Suprapubic skin (tissue), 4 donors: ENCODE measurements around the gene ATP5F1A. TPM values are rescaled to one million over a fixed set of nuclear protein-coding genes. Genes with fewer than 3 reads are reported as not detected.
"Not testable (repeated sequence)": the region's sequence is repeated elsewhere in the genome, so short reads cannot be mapped to it uniquely, and the experiment has no call there.

Experiments
- DNase-seq, 2 donors: peaks; one replicate each; pipeline ENCODE4 v3.0.0-alpha.2; 2019; ENCODE audit warnings: low spot score in 2 of 2
- H3K27ac ChIP-seq: fragments of 200-600 bp; sonication (generic); one replicate; pipeline ENCODE4 v1.5.1; 2019
- H3K27me3 ChIP-seq: fragments of 200-600 bp; sonication (generic); one replicate; pipeline ENCODE4 v1.5.1; 2019
- H3K36me3 ChIP-seq: fragments of 200-600 bp; sonication (generic); one replicate; pipeline ENCODE4 v1.5.1; 2019
- H3K4me1 ChIP-seq: fragments of 200-600 bp; sonication (generic); one replicate; pipeline ENCODE4 v1.5.1; 2019
- H3K4me3 ChIP-seq: fragments of 200-600 bp; sonication (generic); one replicate; pipeline ENCODE4 v1.5.1; 2019; ENCODE audit warnings: mild to moderate bottlenecking
- H3K9me3 ChIP-seq: fragments of 200-600 bp; sonication (generic); one replicate; pipeline ENCODE4 v1.5.1; 2019
- CTCF ChIP-seq, 2 donors: fragments of 200-600 bp in 1 of 2; fragments of 450-650 bp in 1 of 2; sonication (generic) in 1 of 2; IDR thresholded peaks; one replicate each; pipeline ENCODE4 v1.5.1; 2016 to 2019; ENCODE audit warnings: antibody characterized with exemption in 2 of 2, mild to moderate bottlenecking in 1 of 2, moderate library complexity in 1 of 2
- EP300 ChIP-seq: sonication (generic); formaldehyde crosslinking; IDR thresholded peaks from one replicate; pipeline ENCODE4 v1.6.1; 2017; ENCODE audit warnings: antibody characterized with exemption
- POLR2A ChIP-seq, 2 donors: fragments of 450-650 bp; IDR thresholded peaks; one replicate each; pipeline ENCODE4 v1.6.1; 2017; ENCODE audit warnings: antibody characterized with exemption in 2 of 2, mild to moderate bottlenecking in 2 of 2, moderate library complexity in 2 of 2
- POLR2AphosphoS5 ChIP-seq, 3 donors: sonication (generic); formaldehyde crosslinking; IDR thresholded peaks; one replicate each; pipeline ENCODE4 v1.6.1; 2017; ENCODE audit warnings: antibody characterized with exemption in 3 of 3
- WGBS: methylation state at CpG from one replicate; pipeline ENCODE4 v1.1.5; 2018; 5-methylcytosine and 5-hydroxymethylcytosine counted together
- total RNA-seq, 4 donors: library from RNA; depleted of rRNA; stranded (reverse); fragments of >200 nt; gene quantifications; one replicate each; pipeline ENCODE4 v1.1.0, GENCODE V29; 2016

Gene ATP5F1A
- total RNA-seq, 4 donors from 2014 or later: 250 to 584 (median 489) TPM

GRCh38 chr18:46095532-46095931 lies 2.6 kb downstream of the ATP5F1A start:
- H3K27me3 ChIP-seq: no peaks in the 10 kb centered on the region
- DNase-seq: no peak
- TF ChIP-seq POLR2A (IDR thresholded peaks at IDR 0.05): no peak
- TF ChIP-seq CTCF (IDR thresholded peaks at IDR 0.05): no peak
- TF ChIP-seq POLR2AphosphoS5 (IDR thresholded peaks at IDR 0.05): no peak
- WGBS: 97% methylated on average over 10 of the region's 10 CpGs
- H3K27ac ChIP-seq: no peak overlapping the region
- peaks cover 35% of the 10 kb centered on the region for H3K36me3 ChIP-seq
- no peaks in the 10 kb centered on the region for H3K9me3 ChIP-seq
- H3K4me3 ChIP-seq: no peak overlapping the region
- H3K4me1 ChIP-seq: peaks cover 38% of the 10 kb centered on the region

- H3K36me3 ChIP-seq: peaks cover 94% of the 10 kb centered on the region
- not testable (repeated sequence) for H3K27ac ChIP-seq, H3K4me1 ChIP-seq, H3K4me3 ChIP-seq, H3K9me3 ChIP-seq, DNase-seq, H3K27me3 ChIP-seq
- WGBS: 85% methylated on average over 8 of the region's 8 CpGs
Measured at GRCh38 chr18:46088501-46088900, 9.6 kb downstream of the ATP5F1A start.

GRCh38 chr18:46084431-46084830 lies 13.7 kb downstream of the ATP5F1A start:
- 88% methylated on average over 2 of the region's 2 CpGs for WGBS
- H3K9me3 ChIP-seq: no peaks in the 10 kb centered on the region
- peaks cover 97% of the 10 kb centered on the region for H3K36me3 ChIP-seq
- H3K4me1 ChIP-seq: no peaks in the 10 kb centered on the region
- TF ChIP-seq CTCF (IDR thresholded peaks at IDR 0.05) (no peak), POLR2A (IDR thresholded peaks at IDR 0.05) (no peak), EP300 (no peak), POLR2AphosphoS5 (IDR thresholded peaks at IDR 0.05) (no peak)
- no peak overlapping the region for H3K27ac ChIP-seq
- H3K4me3 ChIP-seq: no peak overlapping the region
- no peak for DNase-seq
- H3K27me3 ChIP-seq: no peaks in the 10 kb centered on the region

- H3K36me3 ChIP-seq: peaks cover 70% of the 10 kb centered on the region
- no peak for TF ChIP-seq POLR2AphosphoS5 (IDR thresholded peaks at IDR 0.05)
- TF ChIP-seq POLR2A (IDR thresholded peaks at IDR 0.05): no peak
- no peak for TF ChIP-seq CTCF (IDR thresholded peaks at IDR 0.05)
- TF ChIP-seq EP300: no peak
- H3K4me1 ChIP-seq: no peaks in the 10 kb centered on the region
- H3K27me3 ChIP-seq: no peaks in the 10 kb centered on the region
- H3K9me3 ChIP-seq: no peaks in the 10 kb centered on the region
- H3K4me3 ChIP-seq: no peak overlapping the region
- H3K27ac ChIP-seq: no peak overlapping the region
- 96% methylated on average over 1 of the region's 1 CpG for WGBS
- DNase-seq: peak; percentile 6 to 24
Measured at GRCh38 chr18:46080156-46080555, 17.9 kb downstream of the ATP5F1A start.

- peaks cover 62% of the 10 kb centered on the region for H3K36me3 ChIP-seq
- no peaks in the 10 kb centered on the region for H3K27me3 ChIP-seq
- no peak overlapping the region for H3K4me3 ChIP-seq
- H3K27ac ChIP-seq: no peak overlapping the region
- no peak for DNase-seq
- H3K4me1 ChIP-seq: no peaks in the 10 kb centered on the region
- TF ChIP-seq EP300: no peak
- TF ChIP-seq CTCF (IDR thresholded peaks at IDR 0.05): no peak
- TF ChIP-seq POLR2A (IDR thresholded peaks at IDR 0.05): no peak
- TF ChIP-seq POLR2AphosphoS5 (IDR thresholded peaks at IDR 0.05): no peak
- no peaks in the 10 kb centered on the region for H3K9me3 ChIP-seq
Measured at GRCh38 chr18:46079336-46079735, 18.8 kb downstream of the ATP5F1A start.
